CD4-positive, alpha-beta T cell (primary cell): ENCODE results near the gene ZNF335. TPM values are rescaled to one million over a fixed set of nuclear protein-coding genes. Genes with fewer than 3 reads are reported as not detected.
A peak's percentile ranks its signal among the peaks of the same experiment; 100 is the strongest.

Experiments used
- ATAC-seq: fragments of 200-7000 bp; cut with Tn5 transposase; one replicate; pipeline ENCODE4 v1.10.0; 2022; ENCODE audit warnings: mild to moderate bottlenecking; ENCODE audit not compliant: poor library complexity
- CTCF ChIA-PET: fragments of 350-600 bp; sonication (Branson Sonifier 250); formaldehyde crosslinking; loops from one replicate; lab custom pipeline; 2021; ENCODE audit warnings: antibody characterized with exemption, inconsistent platforms; lab: Charles Lee
- POLR2A ChIA-PET: fragments of 350-600 bp; sonication (Branson Sonifier 250); formaldehyde crosslinking; loops from one replicate; lab custom pipeline; 2021; ENCODE audit warnings: antibody characterized with exemption, inconsistent platforms; lab: Charles Lee
- DNase-seq, 14 experiments: peaks; one replicate each; pipeline ENCODE4 v3.0.0-alpha.2; 2013 to 2020; ENCODE audit warnings: mixed read lengths in 2 of 14
- H3K27ac ChIP-seq, 2 donors: one replicate each; pipeline versions ENCODE4 v1.5.1 to v1.7.0; 2013; ENCODE audit warnings: low read length in 2 of 2, low read depth in 1 of 2, mild to moderate bottlenecking in 1 of 2
- H3K27me3 ChIP-seq, 2 experiments: 1 replicate in 1 of 2; 2 replicates in 1 of 2; pipeline versions ENCODE4 v1.6.1 to v1.7.0; 2013; ENCODE audit warnings: low read length in 2 of 2, control low read depth in 1 of 2, mild to moderate bottlenecking in 1 of 2, moderate library complexity in 1 of 2; ENCODE audit not compliant: insufficient read depth in 2 of 2, control insufficient read depth in 1 of 2
- H3K36me3 ChIP-seq: one replicate; pipeline ENCODE4 v1.6.1; 2013; ENCODE audit warnings: low read length, control low read depth; ENCODE audit not compliant: insufficient read depth
- H3K4me1 ChIP-seq: one replicate; pipeline ENCODE4 v1.6.1; 2013; ENCODE audit warnings: low read length, control low read depth; ENCODE audit not compliant: insufficient read depth
- H3K4me3 ChIP-seq: one replicate; pipeline ENCODE4 v1.5.1; 2013; ENCODE audit warnings: mild to moderate bottlenecking, low read length, moderate library complexity
- H3K9me3 ChIP-seq, 2 experiments: 1 replicate in 1 of 2; 2 replicates in 1 of 2; pipeline versions ENCODE4 v1.6.1 to v1.7.0; 2013; ENCODE audit warnings: low read length in 2 of 2, mild to moderate bottlenecking in 2 of 2, control low read depth in 1 of 2, moderate library complexity in 1 of 2; ENCODE audit not compliant: control insufficient read depth in 1 of 2, insufficient read depth in 1 of 2
- H3K27ac Mint-ChIP-seq: one replicate; pipeline ENCODE4 v1.8.0; 2020; ENCODE audit warnings: mixed read lengths
- H3K27me3 Mint-ChIP-seq: one replicate; pipeline ENCODE4 v1.8.0; 2021; ENCODE audit warnings: mixed read lengths
- H3K36me3 Mint-ChIP-seq: one replicate; pipeline ENCODE4 v1.8.0; 2021; ENCODE audit warnings: low read depth, mixed read lengths
- H3K4me1 Mint-ChIP-seq: one replicate; pipeline ENCODE4 v1.8.0; 2021; ENCODE audit warnings: low read depth, mixed read lengths
- H3K4me3 Mint-ChIP-seq: one replicate; pipeline ENCODE4 v1.8.0; 2020; ENCODE audit warnings: mild to moderate bottlenecking, mixed read lengths
- H3K9me3 Mint-ChIP-seq: one replicate; pipeline ENCODE4 v1.8.0; 2020; ENCODE audit warnings: mixed read lengths
- CTCF ChIP-seq: fragments of 200-600 bp; IDR thresholded peaks from one replicate; pipeline ENCODE4 v1.8.0; 2022; ENCODE audit warnings: antibody characterized with exemption, mild to moderate bottlenecking
- intact Hi-C, 2 experiments: fragments of 100-400 bp; cut with DNase I in 1 of 2; cut with micrococcal nuclease in 1 of 2; formaldehyde crosslinking; loops; one replicate each; pipeline versions ENCODE4 v1.15.1 to v1.9.0; 2023 to 2025; cut with DNase I, micrococcal nuclease
- total RNA-seq, 174 experiments: library from RNA in 2 of 174; stranded (reverse) in 2 of 174; gene quantifications; one replicate each; pipeline ENCODE4 v1.2.3 and lab custom pipeline; 2021 to 2026

Gene ZNF335
- total RNA-seq, 2 experiments from 2014 or later: 67.3 to 74.6 TPM

DNA sequence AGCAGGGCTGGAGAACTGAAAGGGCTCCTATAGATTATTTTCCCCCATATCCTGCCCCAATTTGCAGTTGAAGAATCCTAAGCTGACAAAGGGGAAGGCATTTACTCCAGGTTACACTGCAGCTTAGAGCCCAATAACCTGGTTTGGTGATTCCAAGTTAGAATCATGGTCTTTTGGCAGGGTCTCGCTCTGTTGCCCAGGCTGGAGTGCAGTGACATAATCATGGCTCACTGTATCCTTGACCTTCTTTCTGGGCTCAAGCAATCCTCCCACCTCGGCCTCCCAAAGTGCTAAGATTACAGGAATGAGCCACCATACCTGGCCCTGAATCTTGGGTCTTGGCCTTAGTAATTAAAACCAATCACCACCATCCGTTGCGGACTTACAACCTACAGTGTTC is 35.7 kb upstream of the ZNF335 start:
- Histone ChIP-seq H3K27ac (no peak overlapping the region), H3K4me1 (peaks cover 85% of the 10 kb centered on the region), H3K36me3 (no peaks in the 10 kb centered on the region), H3K4me3 (no peak overlapping the region), H3K9me3 (peaks cover 0 to 22% of the 10 kb centered on the region in 2 experiments), H3K27me3 (peaks cover 38 to 44% of the 10 kb centered on the region in 2 experiments)
- Mint-ChIP-seq H3K9me3 (no peaks in the 10 kb centered on the region), H3K4me3 (no peak overlapping the region), H3K27me3 (peaks cover 51% of the 10 kb centered on the region), H3K27ac (no peak overlapping the region), H3K4me1 (peaks cover 88% of the 10 kb centered on the region), H3K36me3 (no peaks in the 10 kb centered on the region)
- POLR2A ChIA-PET: no interaction called here
- intact Hi-C loops: no loop called here
- CTCF ChIA-PET: interaction anchor here (1.1 kb wide), 1 partner anchor 20 kb away, joined by 4 read pairs; no protein-coding TSS in a partner anchor
- DNase-seq (no peak), ATAC-seq (no peak)
- TF ChIP-seq CTCF: no peak

- peaks cover 0 to 16% of the 10 kb centered on the region in 2 experiments for H3K9me3 ChIP-seq
- CTCF ChIA-PET: interaction anchor here (2.7 kb wide), 1 partner anchor 20 kb away, joined by 10 read pairs; no protein-coding TSS in a partner anchor
- POLR2A ChIA-PET: interaction anchor here (1.0 kb wide), 1 partner anchor 20 kb away, joined by 3 read pairs; no protein-coding TSS in a partner anchor
- no peak for TF ChIP-seq CTCF
- intact Hi-C loops: no loop called here
- H3K4me1 ChIP-seq: peaks cover 80% of the 10 kb centered on the region
- H3K27ac Mint-ChIP-seq: no peak overlapping the region
- H3K27ac ChIP-seq: no peak overlapping the region
- no peak overlapping the region for H3K4me3 Mint-ChIP-seq
- H3K4me3 ChIP-seq: no peak overlapping the region
- ATAC-seq (no peak), DNase-seq (no peak)
- peaks cover 44% of the 10 kb centered on the region for H3K27me3 Mint-ChIP-seq
- H3K36me3 Mint-ChIP-seq: no peaks in the 10 kb centered on the region
- peaks cover 84% of the 10 kb centered on the region for H3K4me1 Mint-ChIP-seq
- peaks cover 31 to 37% of the 10 kb centered on the region in 2 experiments for H3K27me3 ChIP-seq
- H3K36me3 ChIP-seq: no peaks in the 10 kb centered on the region
- no peaks in the 10 kb centered on the region for H3K9me3 Mint-ChIP-seq
Measured at GRCh38 chr20:46006964-46007363, 35.0 kb upstream of the ZNF335 start.

- H3K27me3 Mint-ChIP-seq: peaks cover 36% of the 10 kb centered on the region
- H3K36me3 Mint-ChIP-seq: no peaks in the 10 kb centered on the region
- no peak for DNase-seq
- peak overlapping the region; percentile 88 for H3K27ac Mint-ChIP-seq
- H3K9me3 ChIP-seq: peaks cover 0 to 8% of the 10 kb centered on the region in 2 experiments
- H3K36me3 ChIP-seq: no peaks in the 10 kb centered on the region
- H3K4me3 Mint-ChIP-seq: peak overlapping the region; percentile 80
- peaks cover 84% of the 10 kb centered on the region for H3K4me1 Mint-ChIP-seq
- H3K27ac ChIP-seq: no peak overlapping the region
- ChIA-PET CTCF (interaction anchor here (2.7 to 3.2 kb wide), 2 partner anchors 8 to 19 kb away, joined by 10 to 14 read pairs; no protein-coding TSS in a partner anchor), POLR2A (interaction anchor here (1.0 to 1.5 kb wide), 3 partner anchors 19 to 358 kb away, joined by 3 to 5 read pairs (median 3); no protein-coding TSS in a partner anchor)
- H3K4me1 ChIP-seq: peaks cover 80% of the 10 kb centered on the region
- intact Hi-C loops: no loop called here
- TF ChIP-seq CTCF: no peak
- H3K4me3 ChIP-seq: no peak overlapping the region
- H3K9me3 Mint-ChIP-seq: no peaks in the 10 kb centered on the region
- no peak for ATAC-seq
- peaks cover 23 to 29% of the 10 kb centered on the region in 2 experiments for H3K27me3 ChIP-seq
Measured at GRCh38 chr20:46006022-46006705, 34.2 kb upstream of the ZNF335 start.
